HepG2 (cell line): ENCODE results near the gene DIMT1. TPM values are rescaled to one million over a fixed set of nuclear protein-coding genes. Genes with fewer than 3 reads are reported as not detected.

ENCODE experiments used
- ATAC-seq: fragments of 200-7000 bp; cut with Tn5 transposase; 3 replicates; pipeline ENCODE4 v1.9.1; 2020; ENCODE audit warnings: mild to moderate bottlenecking, moderate library complexity
- BruUV-seq: library from RNA; stranded (reverse); fragments of 400-500 nt; replicated peaks from 2 replicates; lab custom pipeline; 2021; lab: Mats Ljungman, UMichigan
- CTCF ChIA-PET: fragments of 300-600 bp; formaldehyde crosslinking; extraction: SDS; loops from one replicate; lab custom pipeline; 2021; ENCODE audit warnings: low total read pairs, inconsistent platforms, low intra/inter-chr PET ratio; lab: Yijun Ruan, JAX
- POLR2A ChIA-PET: fragments of 350-600 bp; sonication (Branson Sonifier 250); formaldehyde crosslinking; loops from one replicate; lab custom pipeline; 2020; ENCODE audit warnings: antibody characterized with exemption, inconsistent platforms; lab: Yijun Ruan, JAX
- DNase-seq: peaks from one replicate; pipeline ENCODE4 v3.0.0-alpha.2; 2015; ENCODE audit warnings: low spot score
- FAIRE-seq: peaks from 3 replicates; lab custom pipeline; 2011; peaks lifted over from hg19 to GRCh38; lab: Jason Lieb, UNC
- H2AFZ ChIP-seq: one replicate; pipeline ENCODE4 v1.6.1; 2011; ENCODE audit warnings: low read length, inconsistent platforms
- H3K27ac ChIP-seq: fragments of 300-600 bp; 3 replicates; pipeline ENCODE4 v1.8.0; 2011; ENCODE audit warnings: mixed run types, mild to moderate bottlenecking, mixed read lengths, low read length, inconsistent platforms; ENCODE audit not compliant: insufficient read depth; ENCODE audit errors: extremely low read length
- H3K27me3 ChIP-seq, 2 experiments: fragments of 200-600 bp in 1 of 2; 2 replicates in 1 of 2; 3 replicates in 1 of 2; pipeline versions ENCODE4 v1.6.0 to v1.8.0; 2011; ENCODE audit warnings: low read length in 2 of 2, mild to moderate bottlenecking in 2 of 2, moderate library complexity in 2 of 2, inconsistent platforms in 1 of 2; ENCODE audit not compliant: insufficient read depth in 2 of 2, control insufficient read depth in 1 of 2
- H3K36me3 ChIP-seq, 2 experiments: fragments of 200-600 bp in 1 of 2; replicated peaks in 1 of 2; 2 replicates in 1 of 2; 3 replicates in 1 of 2; pipeline versions ENCODE4 v1.5.1 to v1.8.0; 2011; ENCODE audit warnings: low read length in 2 of 2, inconsistent platforms in 1 of 2; ENCODE audit not compliant: insufficient read depth in 2 of 2, control insufficient read depth in 1 of 2
- H3K4me1 ChIP-seq: 2 replicates; pipeline ENCODE4 v1.5.1; 2012; ENCODE audit warnings: low read length, inconsistent platforms; ENCODE audit not compliant: insufficient read depth
- H3K4me2 ChIP-seq: 2 replicates; pipeline ENCODE4 v1.6.0; 2011; ENCODE audit warnings: low read depth, low read length, inconsistent platforms
- H3K4me3 ChIP-seq, 3 experiments: fragments of 200-600 bp in 1 of 3; sonication (generic), shearing (Covaris generic) in 1 of 3; replicated peaks in 1 of 3; 2 replicates each; pipeline ENCODE4 v1.5.1; 2011 to 2016; ENCODE audit warnings: low read length in 3 of 3, inconsistent platforms in 2 of 3, low read depth in 2 of 3, mild to moderate bottlenecking in 2 of 3, control low read depth in 1 of 3, mixed read lengths in 1 of 3; ENCODE audit not compliant: insufficient read depth in 1 of 3
- H3K79me2 ChIP-seq: one replicate; pipeline ENCODE4 v1.6.1; 2011; ENCODE audit warnings: low read length, inconsistent platforms; ENCODE audit not compliant: insufficient read depth
- H3K9ac ChIP-seq: 2 replicates; pipeline ENCODE4 v1.6.0; 2011; ENCODE audit warnings: mild to moderate bottlenecking, low read depth, low read length, inconsistent platforms; ENCODE audit not compliant: insufficient read depth
- H3K9me3 ChIP-seq: 2 replicates; pipeline ENCODE4 v1.5.1; 2012; ENCODE audit warnings: mild to moderate bottlenecking, low read length
- H4K20me1 ChIP-seq: 2 replicates; pipeline ENCODE4 v1.6.0; 2011; ENCODE audit warnings: inconsistent platforms, mild to moderate bottlenecking, low read length, moderate library complexity; ENCODE audit not compliant: insufficient read depth
- GABPA ChIP-seq, 2 experiments: IDR thresholded peaks; 2 replicates each; pipeline ENCODE4 v1.6.1; 2011 to 2016; ENCODE audit warnings: low read depth in 2 of 2, low read length in 1 of 2, missing biosample characterization in 1 of 2, missing genetic modification characterization in 1 of 2
- GLI4 ChIP-seq: sonication (generic); formaldehyde crosslinking; IDR thresholded peaks from 2 replicates; pipeline ENCODE4 v1.5.1; 2020; ENCODE audit warnings: missing genetic modification reagents, mild to moderate bottlenecking, moderate library complexity, borderline replicate concordance
- HMG20B ChIP-seq: conservative IDR thresholded peaks from 2 replicates; pipeline ENCODE4 v1.6.1; 2016; ENCODE audit warnings: missing genetic modification reagents, missing compliant biosample characterization
- PHB2 ChIP-seq: fragments of 450-650 bp; IDR thresholded peaks from 2 replicates; pipeline ENCODE4 v1.6.1; 2018; ENCODE audit not compliant: partially characterized antibody
- ZNF136 ChIP-seq: sonication (generic); formaldehyde crosslinking; IDR thresholded peaks from 2 replicates; pipeline ENCODE4 v1.8.1; 2022; ENCODE audit warnings: low read depth, mild to moderate bottlenecking, moderate library complexity, missing genetic modification reagents
- ZNF230 ChIP-seq: sonication (generic); formaldehyde crosslinking; IDR thresholded peaks from 2 replicates; pipeline ENCODE4 v1.4.0; 2020; ENCODE audit warnings: mild to moderate bottlenecking, missing genetic modification reagents
- ZNF713 ChIP-seq: sonication (generic); formaldehyde crosslinking; IDR thresholded peaks from 2 replicates; pipeline ENCODE4 v1.4.0; 2020; ENCODE audit warnings: mild to moderate bottlenecking, missing genetic modification reagents
- ZNF740 ChIP-seq: sonication (generic); formaldehyde crosslinking; IDR thresholded peaks from 2 replicates; pipeline ENCODE4 v1.4.0; 2020; ENCODE audit warnings: missing genetic modification reagents
- ZSCAN9 ChIP-seq: IDR thresholded peaks from 2 replicates; pipeline ENCODE4 v1.6.1; 2016; ENCODE audit warnings: borderline replicate concordance
- WGBS: methylation state at CpG from one replicate; pipeline ENCODE4 v1.1.6; 2017; ENCODE audit warnings: low lambda C conversion rate; 5-methylcytosine and 5-hydroxymethylcytosine counted together
- in situ Hi-C: cut with HindIII; loops from 2 replicates; pipeline ENCODE4 v1.10.0; 2017; ENCODE audit warnings: low pct_unique_long_range_greater_than_20kb; ENCODE audit not compliant: extremely low pct_ligation_motif_present
- intact Hi-C: fragments of 100-400 bp; cut with micrococcal nuclease; formaldehyde crosslinking; loops from one replicate; pipeline ENCODE4 v1.10.0; 2022; ENCODE audit not compliant: unreplicated experiment
- polyA plus RNA-seq, 8 experiments: library from polyadenylated mRNA; depleted of rRNA in 3 of 8; stranded (reverse) in 7 of 8; unstranded in 1 of 8; fragments of >200 nt; fragmentation: Illumina TruSeq in 4 of 8; extraction: Trizol in 4 of 8; gene quantifications; 2 replicates each; pipeline versions ENCODE4 v1.2.1 to v1.2.3, GENCODE V29; 2011 to 2016; ENCODE audit warnings: low read depth in 4 of 8, missing spikeins in 1 of 8, mixed read lengths in 1 of 8; ENCODE audit not compliant: insufficient read depth in 1 of 8
- total RNA-seq, 5 experiments: library from RNA; depleted of rRNA; stranded (reverse); fragments of >200 nt; fragmentation: Illumina TruSeq; extraction: Trizol; gene quantifications; 2 replicates each; pipeline ENCODE4 v1.2.3, GENCODE V29; 2016; ENCODE audit warnings: low read depth in 1 of 5

DIMT1 gene
- total and polyA plus RNA-seq, 2 of the 13 experiments (the other 11 are each of a cell fraction or from before 2014, with no cell fraction given) = 16.1 to 35.2 TPM

GRCh38 chr5:62348723-62349481, 54.8 kb downstream of the DIMT1 start (continued):
- TF ChIP-seq ZNF713 (CRISPR knock-in tag) (no peak), GABPA (IDR thresholded peaks at IDR 0.05; ENCODE audit: low read depth, low read length) (no peak), GABPA (CRISPR knock-in tag; IDR thresholded peaks at IDR 0.05; ENCODE audit: low read depth) (no peak), ZNF136 (no peak), ZNF230 (no peak), ZSCAN9 (CRISPR knock-in tag) (no peak), GLI4 (CRISPR knock-in tag) (no peak), ZNF740 (CRISPR knock-in tag) (no peak)
- TF ChIP-seq, all 625 proteins: peak for 0

GRCh38 chr5:62347928-62348327, 55.8 kb downstream of the DIMT1 start:
- TF ChIP-seq PHB2 (no peak), HMG20B (CRISPR knock-in tag) (no peak)
- intact Hi-C loops (no loop called here), in situ Hi-C loops (no loop called here)
- FAIRE-seq (no peak), DNase-seq (no peak), ATAC-seq (no peak)
- no peak overlapping the region for H2AFZ ChIP-seq
- no peaks in the 10 kb centered on the region for H3K4me1 ChIP-seq
- no peaks in the 10 kb centered on the region for H3K27me3 ChIP-seq
- BruUV-seq = no TSS peak
- 100% methylated on average over 1 of the region's 1 CpG for WGBS
- H3K79me2 ChIP-seq = no peaks in the 10 kb centered on the region
- H4K20me1 ChIP-seq = no peaks in the 10 kb centered on the region
- POLR2A ChIA-PET = no interaction called here
- H3K9ac ChIP-seq = no peak overlapping the region
- H3K4me3 ChIP-seq = no peak overlapping the region
- no peak overlapping the region for H3K4me2 ChIP-seq
- H3K27ac ChIP-seq = no peak overlapping the region
- H3K36me3 ChIP-seq = peaks cover 0 to 8% of the 10 kb centered on the region in 2 experiments; a peak in 2 of 5 replicates
- H3K9me3 ChIP-seq = no peaks in the 10 kb centered on the region
- CTCF ChIA-PET = no interaction called here
